H9 (cell line): Measurements from ENCODE around the gene OR7A10. TPM values are rescaled to one million over a fixed set of nuclear protein-coding genes. Genes with fewer than 3 reads are reported as not detected.

Experiments
- DNase-seq: peaks from one replicate; pipeline ENCODE4 v3.0.0-alpha.2; 2017
- H2AFZ ChIP-seq: one replicate; pipeline ENCODE4 v1.6.1; 2013; ENCODE audit warnings: mild to moderate bottlenecking, low read length, control low read depth, moderate library complexity
- H2AK5ac ChIP-seq: 2 replicates; pipeline ENCODE4 v1.6.1; 2013; ENCODE audit warnings: low read length, control low read depth, mixed read lengths; ENCODE audit not compliant: insufficient read length
- H2BK120ac ChIP-seq: one replicate; pipeline ENCODE4 v1.6.1; 2013; ENCODE audit warnings: low read depth, mild to moderate bottlenecking, low read length, control low read depth, inconsistent platforms; ENCODE audit not compliant: poor library complexity, severe bottlenecking
- H2BK12ac ChIP-seq: 2 replicates; pipeline ENCODE4 v1.6.1; 2013; ENCODE audit warnings: low read length, control low read depth, mixed read lengths, low read depth; ENCODE audit not compliant: insufficient read length
- H2BK15ac ChIP-seq: 2 replicates; pipeline ENCODE4 v1.6.1; 2013; ENCODE audit warnings: low read depth, low read length, control low read depth
- H2BK20ac ChIP-seq: one replicate; pipeline ENCODE4 v1.6.1; 2013; ENCODE audit warnings: low read depth, mild to moderate bottlenecking, low read length, control low read depth, inconsistent platforms; ENCODE audit not compliant: poor library complexity, severe bottlenecking
- H2BK5ac ChIP-seq: 2 replicates; pipeline ENCODE4 v1.6.1; 2013; ENCODE audit warnings: low read length, control low read depth, mixed read lengths; ENCODE audit not compliant: insufficient read length
- H3K14ac ChIP-seq: 2 replicates; pipeline ENCODE4 v1.6.1; 2013; ENCODE audit warnings: low read length, control low read depth; ENCODE audit not compliant: insufficient read depth
- H3K18ac ChIP-seq: 2 replicates; pipeline ENCODE4 v1.6.1; 2013; ENCODE audit warnings: low read depth, mild to moderate bottlenecking, mixed read lengths, low read length, control low read depth; ENCODE audit not compliant: insufficient read length
- H3K23ac ChIP-seq: 2 replicates; pipeline ENCODE4 v1.6.1; 2013; ENCODE audit warnings: low read length, control low read depth, mixed read lengths, low read depth; ENCODE audit not compliant: insufficient read length
- H3K23me2 ChIP-seq: 2 replicates; pipeline ENCODE4 v1.6.1; 2013; ENCODE audit warnings: low read depth, mild to moderate bottlenecking, mixed read lengths, low read length, control low read depth; ENCODE audit not compliant: insufficient read length, poor library complexity, severe bottlenecking
- H3K27ac ChIP-seq: 2 replicates; pipeline ENCODE4 v1.5.1; 2013; ENCODE audit warnings: low read length, control low read depth, mixed read lengths, low read depth; ENCODE audit not compliant: insufficient read length
- H3K27me3 ChIP-seq: 2 replicates; pipeline ENCODE4 v1.6.1; 2013; ENCODE audit warnings: low read length, control low read depth, inconsistent platforms; ENCODE audit not compliant: insufficient read depth
- H3K4ac ChIP-seq: 2 replicates; pipeline ENCODE4 v1.6.1; 2013; ENCODE audit warnings: low read depth, mild to moderate bottlenecking, control low read depth, inconsistent platforms, low read length, moderate library complexity
- H3K4me1 ChIP-seq: 2 replicates; pipeline ENCODE4 v1.6.1; 2013; ENCODE audit warnings: low read length, control low read depth, inconsistent platforms; ENCODE audit not compliant: insufficient read depth
- H3K4me2 ChIP-seq: 2 replicates; pipeline ENCODE4 v1.6.1; 2013; ENCODE audit warnings: low read length, control low read depth, mixed read lengths; ENCODE audit not compliant: insufficient read length, insufficient read depth
- H3K56ac ChIP-seq: 2 replicates; pipeline ENCODE4 v1.6.1; 2013; ENCODE audit warnings: low read depth, mild to moderate bottlenecking, mixed read lengths, low read length, control low read depth; ENCODE audit not compliant: insufficient read length
- H3K79me1 ChIP-seq: 2 replicates; pipeline ENCODE4 v1.6.1; 2013; ENCODE audit warnings: low read depth, mild to moderate bottlenecking, moderate library complexity, low read length, control low read depth, inconsistent platforms; ENCODE audit not compliant: insufficient read depth, poor library complexity, severe bottlenecking
- H3K79me2 ChIP-seq: 2 replicates; pipeline ENCODE4 v1.6.1; 2013; ENCODE audit warnings: low read length, control low read depth, inconsistent platforms; ENCODE audit not compliant: insufficient read depth
- H3K9ac ChIP-seq: 2 replicates; pipeline ENCODE4 v1.6.1; 2013; ENCODE audit warnings: low read length, control low read depth, mixed read lengths; ENCODE audit not compliant: insufficient read length; ENCODE audit errors: extremely low read depth
- H3K9me3 ChIP-seq: one replicate; pipeline ENCODE4 v1.6.1; 2013; ENCODE audit warnings: low read depth, low read length, inconsistent platforms; ENCODE audit not compliant: control insufficient read depth
- H3T11ph ChIP-seq: one replicate; pipeline ENCODE4 v1.6.1; 2013; ENCODE audit warnings: mild to moderate bottlenecking, low read length, control low read depth, inconsistent platforms
- H4K20me1 ChIP-seq: one replicate; pipeline ENCODE4 v1.6.1; 2013; ENCODE audit not compliant: control insufficient read depth, insufficient read length, insufficient read depth
- H4K5ac ChIP-seq: 2 replicates; pipeline ENCODE4 v1.6.1; 2013; ENCODE audit warnings: low read depth, mild to moderate bottlenecking, mixed read lengths, low read length, control low read depth; ENCODE audit not compliant: insufficient read length
- H4K8ac ChIP-seq: replicated peaks from 2 replicates; pipeline ENCODE4 v1.6.1; 2013; ENCODE audit warnings: low read length, control low read depth, mixed read lengths, low read depth; ENCODE audit not compliant: insufficient read length
- H4K91ac ChIP-seq: 2 replicates; pipeline ENCODE4 v1.6.1; 2013; ENCODE audit warnings: low read depth, mild to moderate bottlenecking, moderate library complexity, mixed read lengths, low read length, control low read depth; ENCODE audit not compliant: insufficient read length
- H3K27ac Mint-ChIP-seq, 3 experiments: 2 replicates in 2 of 3; 3 replicates in 1 of 3; pipeline ENCODE4 v1.8.0; 2020 to 2021; ENCODE audit warnings: mixed read lengths in 3 of 3, mild to moderate bottlenecking in 1 of 3, moderate library complexity in 1 of 3
- H3K27me3 Mint-ChIP-seq: 2 replicates; pipeline ENCODE4 v1.8.0; 2021; ENCODE audit warnings: low read depth, mild to moderate bottlenecking, moderate library complexity, mixed read lengths
- H3K36me3 Mint-ChIP-seq, 3 experiments: 2 replicates in 2 of 3; 3 replicates in 1 of 3; pipeline ENCODE4 v1.8.0; 2020 to 2021; ENCODE audit warnings: low read depth in 3 of 3, mixed read lengths in 3 of 3; ENCODE audit not compliant: insufficient read depth in 1 of 3
- H3K4me1 Mint-ChIP-seq, 2 experiments: 2 replicates each; pipeline ENCODE4 v1.8.0; 2020; ENCODE audit warnings: mixed read lengths in 2 of 2
- H3K4me3 Mint-ChIP-seq, 2 experiments: 2 replicates in 1 of 2; 3 replicates in 1 of 2; pipeline ENCODE4 v1.8.0; 2020 to 2021; ENCODE audit warnings: mild to moderate bottlenecking in 2 of 2, mixed read lengths in 2 of 2, moderate library complexity in 1 of 2
- H3K9me3 Mint-ChIP-seq, 2 experiments: 2 replicates in 1 of 2; 3 replicates in 1 of 2; pipeline ENCODE4 v1.8.0; 2020; ENCODE audit warnings: mild to moderate bottlenecking in 2 of 2, mixed read lengths in 2 of 2, moderate library complexity in 1 of 2
- CTCF ChIP-seq: fragments of 200-600 bp; sonication (generic); conservative IDR thresholded peaks from 3 replicates; pipeline ENCODE4 v1.8.0; 2021; ENCODE audit warnings: antibody characterized with exemption, mild to moderate bottlenecking
- WGBS: extraction: QIAGEN DNeasy Blood & Tissue Kit; methylation state at CpG from one replicate; pipeline ENCODE4 v1.1.7; 2013; ENCODE audit warnings: missing lambda C conversion rate, low lambda C conversion rate, mixed read lengths; ENCODE audit not compliant: insufficient read length; ENCODE audit errors: extremely low coverage; 5-methylcytosine and 5-hydroxymethylcytosine counted together
- total RNA-seq: library from RNA; stranded (reverse); gene quantifications from 2 replicates; pipeline ENCODE4 v1.2.1, GENCODE V29; 2021

OR7A10 gene
- total RNA-seq, 1 experiment from 2014 or later, result not detected

- Mint-ChIP-seq H3K9me3 (peaks cover 44 to 90% of the 10 kb centered on the region in 2 experiments), H3K27ac (no peak overlapping the region)
Measured at GRCh38 chr19:14843578-14843977, 5.1 kb downstream of the OR7A10 start.

More at GRCh38 chr19:14843578-14843977, 5.1 kb downstream of the OR7A10 start:
- Histone ChIP-seq H4K20me1 (no peaks in the 10 kb centered on the region), H2BK15ac (no peak overlapping the region), H2BK5ac (no peak overlapping the region), H2AK5ac (no peak overlapping the region), H3K4me1 (no peaks in the 10 kb centered on the region), H4K91ac (no peak overlapping the region), H3K23ac (no peak overlapping the region), H2BK12ac (no peak overlapping the region), H3T11ph (no peak overlapping the region), H2BK120ac (no peak overlapping the region), H3K27ac (no peak overlapping the region), H3K18ac (no peak overlapping the region), H4K5ac (no peak overlapping the region), H3K27me3 (no peaks in the 10 kb centered on the region), H3K56ac (no peak overlapping the region), H3K23me2 (no peaks in the 10 kb centered on the region), H3K4me2 (no peak overlapping the region), H3K14ac (no peak overlapping the region), H3K79me1 (no peaks in the 10 kb centered on the region), H2BK20ac (no peak overlapping the region), H3K79me2 (0 out of 2 replicates have a peak, but pooled peaks cover 1% of the 10 kb centered on the region), H3K9ac (no peak overlapping the region), H3K9me3 (peaks cover 6% of the 10 kb centered on the region), H2AFZ (no peak overlapping the region), H3K4ac (no peak overlapping the region), H4K8ac (no peak overlapping the region)
- no peak for DNase-seq
- Mint-ChIP-seq H3K36me3 (peaks cover 2 to 27% (median 4%) of the 10 kb centered on the region in 3 experiments; a peak in 5 of 7 replicates), H3K4me1 (no peaks in the 10 kb centered on the region), H3K27me3 (no peaks in the 10 kb centered on the region), H3K4me3 (no peak overlapping the region)
- WGBS, result no CpG with 5 or more reads among the region's 6 CpGs
- TF ChIP-seq CTCF, result no peak
